GM18508 (cell line): ENCODE results near the gene C9orf50.
"Not testable (repeated sequence)": the region's sequence is repeated elsewhere in the genome, so short reads cannot be mapped to it uniquely, and the experiment has no call there.

Experiments
- ATAC-seq: cut with Tn5 transposase; IDR thresholded peaks from one replicate; pipeline ENCODE4 v1.9.1; 2021; ENCODE audit warnings: moderate number of reproducible peaks; ENCODE audit not compliant: insufficient read depth, unreplicated experiment

Gene C9orf50

DNA sequence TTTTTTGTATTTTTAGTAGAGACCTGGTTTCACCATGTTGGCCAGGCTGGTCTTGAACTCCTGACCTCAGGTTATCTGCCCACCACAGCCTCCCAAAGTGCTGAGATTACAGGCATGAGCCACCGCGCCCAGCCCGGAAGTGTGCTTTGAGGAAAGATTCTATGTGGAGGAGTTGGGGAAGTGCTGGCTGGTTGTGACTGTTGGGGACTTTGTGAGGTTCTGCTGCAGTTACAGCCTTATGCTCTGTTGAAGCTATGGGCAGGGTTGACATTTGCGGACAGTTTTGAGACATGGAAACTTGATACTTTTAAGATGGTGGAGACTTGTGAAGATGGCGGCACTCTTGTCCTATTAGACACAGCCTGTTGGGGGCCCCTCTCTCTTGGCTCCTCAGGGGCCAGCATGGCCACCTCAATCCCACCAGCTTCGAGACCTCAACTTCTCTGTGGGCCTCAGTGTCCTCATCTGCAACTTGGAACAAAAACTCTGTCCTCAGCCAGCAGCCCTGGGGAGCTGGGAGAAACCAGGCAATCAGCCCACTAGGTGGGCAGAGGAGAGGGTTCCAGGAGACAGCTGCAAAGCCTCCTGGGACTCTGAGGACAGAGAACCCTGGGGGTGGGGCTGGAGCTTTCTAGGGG lies 24.9 kb downstream of the C9orf50 start:
- no peak for ATAC-seq

DNA sequence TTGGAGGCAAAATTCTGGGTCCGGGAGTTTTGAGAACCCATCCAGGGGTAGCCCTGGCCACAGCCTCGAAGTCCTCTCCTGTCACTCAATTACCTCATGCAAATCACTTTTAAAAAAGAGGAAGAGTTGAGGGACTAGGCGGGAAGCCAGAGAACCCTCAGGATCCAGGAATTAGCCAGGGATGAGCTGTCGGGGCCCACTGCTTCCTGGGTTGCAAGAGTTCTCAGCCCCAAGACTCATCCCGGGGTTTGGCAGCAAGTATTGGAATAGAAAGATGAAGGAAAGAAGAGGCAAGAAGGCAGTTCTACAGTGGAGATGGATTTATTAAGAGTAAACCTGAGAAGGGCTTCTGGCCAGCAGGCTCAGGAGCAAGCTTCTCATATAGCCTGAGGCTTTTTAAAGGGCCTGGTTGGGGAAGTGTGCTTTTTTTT lies 25.6 kb downstream of the C9orf50 start:
- ATAC-seq = no peak

DNA sequence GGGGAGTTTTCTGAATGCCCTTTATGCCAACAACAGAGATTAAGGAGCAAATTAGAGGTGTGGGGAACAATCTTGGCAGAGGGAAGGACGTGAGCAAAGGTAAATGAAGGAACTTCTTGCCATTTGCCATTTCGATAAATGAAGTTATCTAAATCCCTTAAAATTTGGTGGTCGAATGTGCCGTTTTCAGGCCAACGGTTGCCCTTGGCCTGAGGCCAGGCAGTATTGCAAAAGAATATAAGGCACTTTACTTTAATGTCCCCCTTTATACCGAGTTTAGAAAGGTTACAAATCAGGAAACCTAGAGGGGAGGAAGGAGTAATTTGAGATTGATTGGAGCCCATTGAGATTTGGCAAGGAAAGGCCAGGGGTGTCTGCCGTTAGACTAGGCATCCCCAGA lies 26.3 kb downstream of the C9orf50 start:
- no peak for ATAC-seq

DNA sequence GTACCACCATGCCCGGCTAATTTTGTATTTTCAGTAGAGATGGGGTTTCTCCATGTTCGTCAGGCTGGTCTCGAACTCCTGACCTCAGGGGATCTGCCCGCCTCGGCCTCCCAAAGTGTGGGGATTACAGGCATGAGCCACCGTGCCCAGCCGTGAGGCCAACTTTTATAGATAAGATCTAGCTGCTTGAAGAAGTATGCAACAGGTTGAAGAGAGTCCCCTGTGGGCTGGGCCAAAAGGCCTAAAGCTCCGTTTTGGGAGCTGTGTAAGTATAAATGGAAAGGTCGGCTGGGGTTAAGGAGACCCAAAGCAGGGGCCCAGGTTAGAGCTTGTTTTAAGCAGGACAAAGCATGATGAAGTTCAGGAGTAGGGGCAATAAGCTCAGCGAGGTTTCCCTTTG lies 28.1 kb downstream of the C9orf50 start:
- ATAC-seq = not testable (repeated sequence)

DNA sequence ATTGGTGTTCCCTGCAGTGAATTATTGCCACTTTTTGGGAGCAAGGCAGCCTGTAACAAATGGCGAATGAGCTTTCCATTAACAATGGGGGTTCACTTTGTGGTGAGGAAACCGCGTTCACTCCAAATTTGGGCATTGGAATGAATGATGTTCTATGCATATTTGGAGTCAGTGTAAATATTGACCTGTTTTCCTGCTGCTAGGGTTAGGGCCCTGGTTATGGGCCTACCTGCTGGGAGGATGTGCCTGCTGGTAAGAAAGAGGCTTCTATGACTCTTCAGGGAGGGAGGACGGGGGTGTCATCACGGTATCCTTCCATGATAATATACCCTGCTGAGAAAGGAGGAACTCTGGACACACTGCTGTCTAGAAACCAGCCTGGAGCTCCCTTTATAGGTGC lies 29.0 kb downstream of the C9orf50 start:
- no peak for ATAC-seq

DNA sequence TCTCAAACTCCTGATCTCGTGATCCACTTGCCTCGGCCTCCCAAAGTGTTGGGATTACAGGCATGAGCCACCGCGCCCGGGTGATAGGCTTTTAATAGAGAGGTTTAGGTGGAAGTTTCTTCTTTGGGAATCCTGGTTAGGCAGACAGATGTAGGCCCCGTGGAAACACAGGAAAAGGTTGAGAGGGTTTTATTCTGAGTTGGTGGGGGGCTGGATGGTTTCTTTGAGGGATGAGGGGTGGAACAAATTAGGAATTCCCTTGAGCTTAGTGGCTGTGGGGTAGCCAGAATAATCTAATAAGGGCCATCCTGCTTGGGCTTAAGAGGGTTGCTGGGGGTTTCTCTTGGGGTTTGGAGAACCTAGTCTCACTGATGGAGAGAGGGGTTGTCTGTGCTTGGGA lies 30.4 kb downstream of the C9orf50 start:
- ATAC-seq = no peak

DNA sequence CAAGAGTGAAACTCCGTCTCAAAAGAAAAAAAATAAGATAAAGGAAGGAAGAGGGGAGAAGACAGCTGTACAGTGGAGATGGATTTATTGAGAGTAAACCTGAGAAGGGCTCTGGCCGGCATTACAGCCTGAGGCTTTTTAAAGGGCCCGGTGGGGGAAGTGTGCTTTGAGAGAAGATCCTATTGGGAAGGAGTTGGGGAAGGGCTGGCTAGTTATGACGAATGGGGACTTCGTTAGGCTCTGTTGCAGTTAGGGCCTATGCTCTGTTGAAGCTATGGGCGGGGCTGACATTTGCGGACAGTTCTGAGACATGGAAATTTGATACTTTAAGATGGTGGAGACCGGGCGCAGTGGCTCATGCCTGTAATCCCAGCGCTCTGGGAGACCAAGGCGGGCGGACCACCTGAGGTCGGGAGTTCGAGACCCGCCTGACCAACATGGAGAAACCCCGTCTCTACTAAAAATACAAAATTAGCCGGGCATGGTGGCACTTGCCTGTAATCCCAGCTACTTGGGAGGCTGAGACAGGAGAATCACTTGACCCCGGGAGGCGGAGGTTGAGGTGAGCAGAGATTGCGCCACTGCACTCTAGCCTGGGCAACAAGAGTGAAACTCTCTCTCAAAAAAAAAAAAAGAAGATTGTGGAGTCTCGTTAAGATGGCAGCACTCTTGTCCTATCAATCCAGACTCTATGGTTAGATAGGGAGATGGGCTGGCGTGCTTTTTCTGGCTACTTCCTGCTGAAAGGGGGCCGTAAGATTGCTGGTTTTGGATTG lies 33.2 kb downstream of the C9orf50 start:
- ATAC-seq = no peak

DNA sequence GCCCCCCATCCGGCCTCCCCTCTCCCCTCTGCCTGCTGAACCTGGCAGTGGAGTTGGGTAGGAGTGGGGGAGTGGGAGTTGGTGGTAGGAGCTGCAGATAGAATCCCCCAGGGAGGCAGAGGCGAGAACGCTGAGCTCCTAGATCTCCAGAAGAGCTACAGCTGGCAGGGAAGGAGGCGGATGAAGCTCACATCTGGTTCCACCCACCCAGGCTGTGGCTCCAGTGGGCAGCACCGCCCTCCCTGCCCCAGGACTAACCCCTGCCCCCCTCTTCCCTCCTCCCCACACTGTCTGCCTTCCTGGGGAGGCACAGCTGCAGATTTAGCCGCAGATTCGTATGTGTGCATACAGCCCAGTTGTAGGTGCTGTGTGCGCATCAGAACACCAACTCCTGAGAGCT lies 34.2 kb downstream of the C9orf50 start:
- no peak for ATAC-seq

DNA sequence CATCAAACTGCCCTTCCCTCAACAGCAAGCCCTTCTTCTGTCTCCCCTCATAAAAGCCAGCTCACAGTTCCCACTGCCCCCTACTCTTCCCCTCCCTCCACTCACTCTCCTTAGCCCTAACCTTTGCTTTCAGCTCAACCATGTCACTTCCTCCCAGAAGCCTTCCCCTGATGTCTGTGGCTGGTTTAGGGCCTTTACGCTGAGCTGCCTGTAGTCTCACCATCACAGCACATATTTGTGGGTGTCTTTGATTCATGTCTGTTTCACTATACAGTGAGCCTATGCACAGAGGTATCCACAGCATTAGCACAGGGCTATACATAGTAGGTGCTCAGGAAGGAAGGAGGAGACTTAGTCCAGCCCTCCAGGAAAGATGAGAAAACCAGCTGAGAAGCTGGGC lies 34.7 kb downstream of the C9orf50 start:
- ATAC-seq = no peak

DNA sequence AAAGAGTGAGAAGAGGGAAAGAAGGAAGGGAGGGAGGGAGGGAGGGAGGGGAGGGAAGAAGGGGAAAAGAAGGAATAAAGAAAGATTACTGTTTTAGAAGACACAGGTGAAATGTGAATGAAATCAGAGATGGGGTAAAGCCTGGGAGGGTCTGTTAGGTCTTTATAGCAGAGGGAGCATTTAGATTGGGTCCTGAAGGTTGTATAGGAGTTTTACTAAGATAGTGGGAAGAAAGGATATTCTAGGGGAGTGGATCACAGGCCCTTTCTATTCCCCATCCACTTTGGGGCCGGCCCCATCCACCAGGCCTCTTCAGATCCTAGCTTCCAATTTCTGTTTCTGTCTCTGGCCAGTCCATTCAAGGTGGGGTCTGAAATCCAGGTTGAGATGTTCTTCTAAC lies 35.5 kb downstream of the C9orf50 start:
- ATAC-seq = no peak

DNA sequence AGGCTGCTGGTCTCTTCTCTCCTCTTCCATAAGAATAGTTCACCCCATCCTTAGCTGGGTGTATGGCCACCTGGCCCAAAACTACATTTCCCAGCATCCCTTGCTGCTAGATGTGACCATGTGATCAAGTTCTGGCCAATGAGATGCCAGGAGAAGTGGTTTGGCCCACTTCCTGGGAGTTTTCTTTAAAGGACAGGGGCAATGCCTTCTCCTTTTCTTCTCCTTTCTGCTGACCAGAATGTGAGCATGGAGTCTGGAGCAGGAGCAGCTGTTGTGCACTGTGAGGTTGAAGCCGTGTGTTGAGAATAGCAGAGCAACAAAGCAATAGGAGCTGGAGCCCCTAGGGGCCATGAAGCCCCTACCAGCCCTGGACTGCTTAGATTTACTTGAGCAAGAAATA lies 36.8 kb downstream of the C9orf50 start:
- ATAC-seq = no peak

DNA sequence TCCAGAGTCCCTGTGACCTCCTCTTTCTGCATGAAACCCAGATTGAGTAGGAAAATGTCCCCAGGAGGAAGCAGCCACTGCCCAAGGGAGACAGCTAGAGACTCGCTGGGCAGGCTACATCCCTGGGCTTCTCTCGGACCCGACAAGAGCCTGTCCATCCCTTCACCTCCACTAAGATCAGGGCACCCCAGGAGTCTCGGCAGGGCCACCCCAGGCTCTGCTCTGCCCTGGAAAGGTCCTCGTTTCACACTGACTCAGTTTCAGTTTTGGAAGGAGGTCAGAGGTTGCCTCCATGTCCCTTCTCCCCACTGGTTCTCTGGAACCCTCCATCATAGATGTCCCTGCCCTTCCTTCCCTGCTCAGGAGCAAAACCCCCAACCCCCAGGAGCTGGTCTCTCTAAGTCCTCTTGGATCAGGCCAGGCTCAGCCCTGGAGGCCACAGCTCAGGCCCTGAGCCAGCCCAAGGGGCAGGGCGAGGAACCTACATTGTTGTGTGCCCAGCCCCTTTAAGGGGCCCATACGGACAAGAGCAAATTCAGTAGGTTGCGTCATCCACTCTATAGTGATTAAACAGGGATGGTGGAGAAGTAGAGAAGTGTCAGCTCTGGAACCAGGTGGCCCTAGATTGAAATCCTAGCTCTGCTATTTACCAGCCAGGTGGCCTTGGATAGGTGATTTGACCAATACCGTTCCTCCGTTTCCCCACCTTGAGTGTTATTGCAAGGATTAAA lies 37.4 kb downstream of the C9orf50 start:
- ATAC-seq = no peak

DNA sequence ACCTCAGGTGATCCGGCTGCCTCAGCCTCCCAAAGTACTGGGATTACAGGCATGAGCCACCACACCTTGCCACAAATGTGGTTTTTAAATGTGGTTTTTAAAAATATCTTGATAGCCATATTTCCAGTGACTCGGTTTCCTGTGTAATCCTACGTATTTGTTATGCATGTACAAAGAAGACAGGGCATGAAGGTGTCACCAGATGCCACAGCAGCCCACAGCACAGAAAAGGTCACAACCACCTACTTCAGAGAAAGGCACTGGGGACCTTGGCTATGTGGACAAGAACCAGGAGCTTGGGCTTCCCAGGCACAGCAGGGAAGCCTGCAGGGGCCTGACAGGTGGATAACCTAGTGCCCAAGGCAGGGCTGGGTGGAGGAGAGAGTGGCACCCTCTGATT lies 38.0 kb downstream of the C9orf50 start:
- ATAC-seq = no peak

DNA sequence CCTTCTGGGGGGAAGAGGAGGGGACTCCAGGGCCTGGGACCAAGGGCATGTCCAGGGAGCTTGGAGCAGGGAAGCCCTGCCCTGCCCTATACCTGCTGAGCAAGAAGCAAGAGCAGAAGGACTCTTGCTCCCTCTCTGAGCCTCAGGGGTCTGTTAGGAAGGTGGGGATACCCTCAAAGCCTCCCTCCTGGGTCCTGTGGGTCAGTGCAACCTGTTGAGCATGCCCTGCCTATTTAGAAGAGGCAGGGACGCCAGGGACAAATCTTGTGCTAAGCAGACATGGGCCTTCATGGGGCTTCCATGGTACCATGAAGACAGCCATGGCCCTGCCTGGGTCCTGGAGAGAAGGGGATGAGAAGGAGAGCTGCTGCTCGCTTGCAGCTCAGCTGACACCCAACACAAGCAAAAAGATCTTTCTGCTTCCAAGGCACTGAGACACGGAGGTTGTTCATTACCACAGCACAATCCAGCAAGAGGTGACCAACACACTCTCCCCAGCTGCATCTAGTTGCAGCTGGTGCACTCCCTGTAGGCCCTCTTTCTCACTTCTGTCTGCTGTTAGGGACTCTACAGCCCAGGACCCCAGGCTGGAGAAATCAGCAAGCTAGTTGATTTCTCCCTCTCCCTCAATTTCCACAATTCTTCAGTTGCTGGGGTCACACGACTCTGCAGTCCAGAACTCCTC lies 39.3 kb downstream of the C9orf50 start:
- ATAC-seq = no peak

DNA sequence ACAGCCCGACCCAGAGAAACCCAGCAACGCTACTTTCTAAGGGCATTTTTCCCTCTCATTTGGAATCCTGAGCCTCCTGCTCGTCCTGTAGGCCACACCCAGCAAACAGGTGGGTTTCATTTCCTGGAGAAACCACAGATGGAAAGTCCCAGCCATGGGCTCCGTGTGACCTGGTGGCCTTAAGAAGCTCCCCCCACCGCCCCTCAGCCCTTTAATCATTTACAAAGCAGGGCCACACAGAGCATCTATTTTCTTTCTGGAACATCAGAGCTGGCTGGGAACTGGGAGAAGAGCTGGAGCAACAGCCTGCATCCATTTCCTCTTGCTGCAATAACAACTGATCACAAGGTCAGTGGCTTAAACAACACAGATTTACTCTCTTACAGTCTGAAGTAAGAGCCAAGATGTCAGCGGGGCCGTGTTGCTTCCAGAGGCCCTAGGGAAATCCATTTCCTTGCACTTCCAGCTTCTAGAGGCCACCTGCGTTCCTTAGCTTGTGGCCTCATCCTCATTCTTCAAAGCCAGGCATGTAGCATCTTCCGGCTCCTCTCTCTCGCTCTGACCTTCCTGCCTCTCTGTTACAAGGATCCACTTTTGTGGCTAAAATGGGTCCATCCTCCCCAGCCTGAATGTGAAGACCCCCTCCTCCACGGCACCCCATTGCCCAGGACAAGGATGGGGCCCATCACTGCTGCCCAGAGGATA lies 40.5 kb downstream of the C9orf50 start:
- ATAC-seq = no peak

DNA sequence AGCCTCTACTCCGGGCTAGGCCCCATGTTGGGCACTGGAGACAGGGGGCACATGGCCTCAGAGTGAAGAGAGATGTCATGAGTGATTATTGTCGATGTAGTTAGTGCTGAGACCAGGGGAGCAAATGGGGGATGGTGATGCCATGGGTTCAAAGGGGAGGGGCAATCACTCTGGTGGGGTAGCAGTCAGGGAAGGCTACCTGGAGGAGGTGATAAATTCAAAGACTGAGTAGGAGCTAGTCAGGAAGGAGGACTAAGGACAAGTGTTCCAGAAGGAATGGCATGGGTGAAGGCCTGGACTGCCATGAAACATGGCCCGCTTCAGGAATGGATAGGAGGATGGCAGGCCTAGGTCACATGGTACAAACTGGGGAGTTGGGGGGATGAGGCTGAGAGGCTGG lies 41.6 kb downstream of the C9orf50 start:
- no peak for ATAC-seq

DNA sequence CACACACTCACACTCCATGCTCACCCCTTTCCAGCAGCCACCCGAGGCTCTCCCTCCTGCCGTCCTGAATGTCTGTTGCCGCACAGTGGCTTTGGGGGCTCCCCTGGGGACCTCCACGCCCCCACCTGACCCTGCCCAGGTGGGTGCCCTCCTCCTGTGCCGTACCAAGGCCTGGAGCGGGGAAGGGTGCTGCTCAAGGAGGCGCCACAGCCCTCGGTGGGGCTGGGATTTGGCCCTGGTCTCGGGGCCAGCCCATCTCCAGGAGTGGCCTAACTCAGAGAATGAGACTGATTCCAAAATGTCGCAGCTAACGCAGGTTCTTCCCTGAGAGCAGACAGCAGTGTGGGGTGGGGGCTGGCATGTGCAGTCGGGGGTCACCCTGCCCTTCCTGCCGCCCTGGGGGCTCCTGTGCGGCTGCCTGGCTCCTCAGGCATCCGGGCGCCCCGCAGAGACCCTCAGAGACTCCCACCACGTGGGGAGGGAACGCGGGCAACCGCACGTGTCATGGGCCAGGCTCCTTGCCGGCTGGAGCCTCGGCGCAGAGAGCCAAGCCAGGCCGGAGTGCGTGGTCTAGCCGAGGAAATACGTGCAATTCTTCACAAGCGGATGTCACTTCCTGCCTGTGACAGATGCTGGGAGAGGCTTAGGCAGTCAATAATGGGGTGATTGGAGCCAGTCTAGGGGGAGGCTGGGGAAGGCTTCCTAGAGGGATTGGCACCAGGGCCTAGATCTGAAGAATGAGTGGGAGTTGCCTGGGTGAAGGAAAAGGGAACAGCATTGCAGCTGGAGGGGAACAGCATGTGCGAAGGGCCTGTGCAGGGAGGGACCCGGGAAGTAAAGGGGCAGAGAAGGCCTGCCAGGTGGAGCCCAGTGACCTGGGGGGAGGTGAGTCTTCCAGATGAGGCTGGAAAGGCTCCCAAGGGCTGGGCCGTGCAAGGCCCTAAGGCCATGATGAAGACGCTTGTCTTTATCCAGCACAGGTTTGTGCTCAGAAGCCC lies 44.1 kb downstream of the C9orf50 start:
- ATAC-seq = no peak

DNA sequence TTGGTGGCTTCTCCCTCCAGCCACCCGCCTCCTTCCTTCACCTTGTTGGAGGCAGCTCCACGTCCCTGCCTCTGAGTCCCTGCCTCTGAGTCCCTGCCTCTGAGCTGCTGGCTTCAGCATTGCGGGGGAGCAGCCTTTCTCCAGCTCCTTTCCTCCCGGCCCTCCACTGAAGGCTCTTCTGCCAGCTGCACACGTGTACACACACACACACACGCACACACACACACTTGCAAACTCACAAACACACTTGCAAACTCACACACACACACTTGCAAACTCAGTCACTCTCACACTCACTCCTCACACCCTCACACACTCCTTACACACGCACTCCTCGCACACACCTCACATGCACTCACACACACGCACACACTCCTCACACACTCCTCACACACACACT lies 45.1 kb downstream of the C9orf50 start:
- no peak for ATAC-seq

DNA sequence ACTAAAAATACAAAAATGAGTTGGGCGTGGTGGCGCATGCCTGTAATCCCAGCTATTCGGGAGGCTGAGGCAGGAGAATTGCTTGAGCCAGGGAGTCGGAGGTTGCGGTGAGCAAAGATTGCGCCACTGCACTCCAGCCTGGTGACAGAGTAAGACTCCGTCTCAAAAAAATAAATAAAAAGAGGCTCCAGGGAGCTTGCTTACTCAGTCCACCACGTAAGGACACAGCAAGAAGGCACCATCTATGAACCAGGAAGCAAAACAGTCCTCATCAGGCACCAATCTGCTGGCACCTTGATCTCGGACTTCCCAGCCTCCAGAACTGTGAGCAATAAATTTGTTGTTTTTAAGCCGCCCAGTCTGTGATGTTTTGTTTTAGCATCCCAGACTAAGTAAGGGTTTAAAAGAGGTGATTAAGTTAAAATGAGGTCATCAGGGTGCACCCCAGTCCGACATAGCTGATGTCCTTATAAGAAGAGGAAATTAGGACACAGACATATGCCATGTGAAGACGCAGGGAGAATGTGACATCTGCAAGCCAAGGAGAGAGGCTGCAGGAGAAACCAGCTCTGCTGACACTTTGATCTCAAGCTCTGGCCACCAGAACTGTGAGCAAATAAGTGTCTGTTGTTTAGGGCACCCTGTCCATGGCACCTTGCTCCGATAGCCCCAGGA lies 45.9 kb downstream of the C9orf50 start:
- ATAC-seq = no peak
